Hypothalamus (tissue), 51 donors: ENCODE data around the gene EMX1.
A peak's percentile ranks its signal among the peaks of the same experiment; 100 is the strongest.

Source experiments
- DNase-seq, 51 donors: peaks; one replicate each; lab custom pipeline; 2025; lab: John Stamatoyannopoulos, UW

Gene EMX1

GRCh38 chr2:72973566-72974435, 56.5 kb downstream of the EMX1 start:
- DNase-seq: peak in 13 of 51 donors; percentile 5 to 43 (median 15)

GRCh38 chr2:72974436-72974754, 57.1 kb downstream of the EMX1 start:
- DNase-seq: no peak

GRCh38 chr2:72975017-72975416, 57.7 kb downstream of the EMX1 start:
- no peak for DNase-seq

GRCh38 chr2:72979896-72980295, 62.6 kb downstream of the EMX1 start:
- peak in 1 of 51 donors; percentile 5 for DNase-seq

- DNase-seq: no peak
These were observed 63.4 kb downstream of the EMX1 start for GRCh38 chr2:72980535-72981217.

- DNase-seq: no peak
These were observed 64.2 kb downstream of the EMX1 start for GRCh38 chr2:72981536-72981935.

GRCh38 chr2:72982219-72982618, 64.9 kb downstream of the EMX1 start:
- no peak for DNase-seq

GRCh38 chr2:72982781-72983499, 65.6 kb downstream of the EMX1 start:
- DNase-seq: no peak

GRCh38 chr2:72983500-72984161, 66.3 kb downstream of the EMX1 start:
- DNase-seq: no peak

GRCh38 chr2:72984172-72984671, 66.9 kb downstream of the EMX1 start:
- DNase-seq: no peak
